GM12891 (cell line): ENCODE results near the gene GTF3C5.

Experiments
- PAX5 ChIP-seq: IDR thresholded peaks from 2 replicates; pipeline ENCODE4 v1.6.1; 2011; ENCODE audit warnings: low read length, moderate library complexity, mild to moderate bottlenecking; ENCODE audit not compliant: insufficient read depth, severe bottlenecking
- POLR2A ChIP-seq: IDR thresholded peaks from 2 replicates; pipeline ENCODE4 v1.6.1; 2011; ENCODE audit warnings: low read depth, low read length, control low read depth
- POLR2AphosphoS5 ChIP-seq: IDR thresholded peaks from 2 replicates; pipeline ENCODE4 v1.6.1; 2011; ENCODE audit warnings: low read depth, low read length, control low read depth
- SPI1 ChIP-seq: IDR thresholded peaks from 2 replicates; pipeline ENCODE4 v1.6.1; 2011; ENCODE audit warnings: low read depth, low read length, control low read depth
- TAF1 ChIP-seq: IDR thresholded peaks from 2 replicates; pipeline ENCODE4 v1.6.1; 2011; ENCODE audit warnings: low read depth, low read length, control low read depth

DNA sequence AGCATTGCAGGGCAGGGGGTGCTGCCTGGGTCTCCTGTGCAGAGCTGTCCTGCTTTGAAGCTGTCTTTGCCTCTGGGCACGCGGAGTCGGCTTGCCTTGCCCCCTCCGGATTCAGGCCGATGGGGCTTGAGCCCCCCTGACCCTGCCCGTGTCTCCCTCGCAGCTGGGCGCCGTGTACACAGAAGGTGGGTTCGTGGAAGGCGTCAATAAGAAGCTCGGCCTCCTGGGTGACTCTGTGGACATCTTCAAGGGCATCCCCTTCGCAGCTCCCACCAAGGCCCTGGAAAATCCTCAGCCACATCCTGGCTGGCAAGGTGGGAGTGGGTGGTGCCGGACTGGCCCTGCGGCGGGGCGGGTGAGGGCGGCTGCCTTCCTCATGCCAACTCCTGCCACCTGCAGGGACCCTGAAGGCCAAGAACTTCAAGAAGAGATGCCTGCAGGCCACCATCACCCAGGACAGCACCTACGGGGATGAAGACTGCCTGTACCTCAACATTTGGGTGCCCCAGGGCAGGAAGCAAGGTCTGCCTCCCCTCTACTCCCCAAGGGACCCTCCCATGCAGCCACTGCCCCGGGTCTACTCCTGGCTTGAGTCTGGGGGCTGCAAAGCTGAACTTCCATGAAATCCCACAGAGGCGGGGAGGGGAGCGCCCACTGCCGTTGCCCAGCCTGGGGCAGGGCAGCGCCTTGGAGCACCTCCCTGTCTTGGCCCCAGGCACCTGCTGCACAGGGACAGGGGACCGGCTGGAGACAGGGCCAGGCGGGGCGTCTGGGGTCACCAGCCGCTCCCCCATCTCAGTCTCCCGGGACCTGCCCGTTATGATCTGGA lies 33.7 kb downstream of the GTF3C5 start:
- TF ChIP-seq POLR2AphosphoS5, result no peak
- TF ChIP-seq POLR2A, result no peak
- TF ChIP-seq TAF1, result no peak
- TF ChIP-seq SPI1, result no peak
- no peak for TF ChIP-seq PAX5
